GM18870 (cell line): ENCODE measurements around the gene ARCN1.
"Not testable (repeated sequence)": the region's sequence is repeated elsewhere in the genome, so short reads cannot be mapped to it uniquely, and the experiment has no call there.

Source experiments
- ATAC-seq: cut with Tn5 transposase; IDR thresholded peaks from one replicate; pipeline ENCODE4 v1.9.1; 2021; ENCODE audit warnings: moderate library complexity; ENCODE audit not compliant: unreplicated experiment

Gene ARCN1

GRCh38 chr11:118604566-118604965 lies 32.4 kb downstream of the ARCN1 start:
- no peak for ATAC-seq

GRCh38 chr11:118605116-118605867 lies 33.1 kb downstream of the ARCN1 start:
- no peak for ATAC-seq

- ATAC-seq = no peak
These were observed 34.1 kb downstream of the ARCN1 start for GRCh38 chr11:118606157-118606843.

- no peak for ATAC-seq
These were observed 34.6 kb downstream of the ARCN1 start for GRCh38 chr11:118606844-118607228.

- no peak for ATAC-seq
These were observed 35.5 kb downstream of the ARCN1 start, which contains the start of gene PHLDB1 for GRCh38 chr11:118607401-118608359. Gene PHLDB1, plus strand, starts transcription at chr11:118607615. Its CDS starts 6,222 bp downstream, at chr11:118613837.

- ATAC-seq = no peak
These were observed 36.4 kb downstream of the ARCN1 start for GRCh38 chr11:118608360-118609227.

- no peak for ATAC-seq
These were observed 37.4 kb downstream of the ARCN1 start for GRCh38 chr11:118609380-118610224.

- ATAC-seq = no peak
These were observed 38.1 kb downstream of the ARCN1 start for GRCh38 chr11:118610225-118610772.

- no peak for ATAC-seq
These were observed 38.7 kb downstream of the ARCN1 start for GRCh38 chr11:118610773-118611432.

- ATAC-seq = not testable (repeated sequence)
These were observed 39.2 kb downstream of the ARCN1 start for GRCh38 chr11:118611433-118611795.

GRCh38 chr11:118612378-118612777 lies 40.2 kb downstream of the ARCN1 start:
- no peak for ATAC-seq

- ATAC-seq = no peak
These were observed 42.3 kb downstream of the ARCN1 start for GRCh38 chr11:118614511-118614910.

GRCh38 chr11:118615282-118615975 lies 43.2 kb downstream of the ARCN1 start:
- no peak for ATAC-seq

- ATAC-seq = no peak
These were observed 43.8 kb downstream of the ARCN1 start for GRCh38 chr11:118615976-118616371.

GRCh38 chr11:118618115-118618990 lies 46.1 kb downstream of the ARCN1 start:
- ATAC-seq = no peak

GRCh38 chr11:118618991-118619375 lies 46.8 kb downstream of the ARCN1 start:
- ATAC-seq = no peak
